C4-2B (cell line): ENCODE measurements around the gene BACH1.

Experiments
- CTCF ChIP-seq: fragments of 450-650 bp; conservative IDR thresholded peaks from 2 replicates; pipeline ENCODE4 v1.5.1; 2017; ENCODE audit warnings: mild to moderate bottlenecking
- ZFX ChIP-seq: fragments of 450-650 bp; IDR thresholded peaks from 2 replicates; pipeline ENCODE4 v1.6.1; 2017

- TF ChIP-seq CTCF (no peak), ZFX (no peak)
These were observed 3.0 kb downstream of the BACH1 start for GRCh38 chr21:29301691-29302090.
